ENCODE data around the gene PRODH2. TPM values are rescaled to one million over a fixed set of nuclear protein-coding genes. Genes with fewer than 3 reads are reported as not detected.

PRODH2 gene
- total RNA-seq, 1 experiment from 2014 or later, result 0.44 TPM

DNA sequence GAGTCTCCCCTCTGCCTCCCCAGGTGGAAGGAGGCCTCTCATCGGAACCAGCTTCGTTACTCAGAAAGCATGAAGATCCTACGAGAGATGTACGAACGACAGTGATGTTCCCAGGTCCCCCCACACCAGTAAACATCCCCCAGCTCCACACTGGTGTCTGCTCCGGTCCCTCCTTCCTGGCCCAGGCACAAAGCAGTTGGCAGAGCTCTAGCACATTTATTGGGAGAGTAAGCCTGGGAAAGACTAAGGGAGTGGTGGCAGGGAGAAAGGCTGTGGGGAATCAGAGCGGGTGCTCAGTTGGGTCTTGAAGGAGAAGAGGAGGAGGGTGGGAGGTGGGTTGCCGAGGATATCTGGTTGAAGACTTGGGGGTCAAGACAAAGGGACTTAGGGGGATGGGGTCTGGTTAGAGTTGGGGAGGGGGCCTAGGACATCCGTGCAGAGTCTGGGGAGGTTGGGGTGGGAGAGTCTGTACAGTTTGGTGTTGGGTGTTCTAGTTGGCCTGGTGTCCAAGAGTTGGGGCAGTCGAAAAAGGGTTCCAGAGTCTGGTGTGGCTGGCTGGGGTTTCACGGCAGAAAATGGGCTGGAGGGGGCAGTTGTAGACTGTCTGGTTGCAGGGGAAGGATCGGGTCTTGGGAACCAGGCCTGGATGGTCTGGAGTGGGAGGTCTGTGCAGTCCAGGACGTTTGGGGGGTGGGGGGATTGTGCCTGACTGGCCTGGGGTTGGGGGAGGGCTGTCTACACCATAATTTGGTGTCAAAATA lies 58.1 kb downstream of the PRODH2 start:
- no peak overlapping the region for H3K9ac ChIP-seq (ENCODE audit: low read length)
- H3K4me3 ChIP-seq (replicated peaks in 1 of 2; ENCODE audit: low read depth in 1 of 2, low read length in 2 of 2), result no peak overlapping the region
- peaks cover 17 to 18% of the 10 kb centered on the region in 2 experiments for H3K4me1 ChIP-seq (ENCODE audit: control insufficient read depth in 1 of 2, insufficient read depth in 2 of 2, low read length in 2 of 2)
- no peaks in the 10 kb centered on the region for H3K9me3 ChIP-seq (ENCODE audit: control insufficient read depth in 1 of 2, insufficient read depth in 1 of 2, low read depth in 1 of 2, low read length in 2 of 2)
- RAD21 ChIA-PET (ENCODE audit: low non-redundant PET in 1 of 2, low total read pairs in 2 of 2, uncharacterized antibody in 2 of 2, unreplicated experiment in 2 of 2), result no interaction called here
- H3K4me2 ChIP-seq (ENCODE audit: low read length), result no peak overlapping the region
- DNase-seq (ENCODE audit: low read depth, low spot score), result no peak
- peaks cover 12% of the 10 kb centered on the region for H3K79me2 ChIP-seq (ENCODE audit: insufficient read depth, low read length)
- intact Hi-C loops (cut with micrococcal nuclease), result no loop called here
- no peaks in the 10 kb centered on the region for H3K9me2 ChIP-seq (ENCODE audit: insufficient read depth)
- no peak overlapping the region for H3K27ac ChIP-seq (ENCODE audit: low read depth, low read length)
- no peaks in the 10 kb centered on the region for H4K20me1 ChIP-seq (ENCODE audit: insufficient read depth)
- CTCF ChIA-PET, result no interaction called here
- H2AFZ ChIP-seq (ENCODE audit: low read depth, low read length, poor library complexity, severe bottlenecking), result no peak overlapping the region
- BruUV-seq (replicated peaks), result no TSS peak
- POLR2A ChIA-PET, result no interaction called here
- no peaks in the 10 kb centered on the region; a peak in 1 of 4 replicates for H3K36me3 ChIP-seq (ENCODE audit: control insufficient read depth in 1 of 2, insufficient read depth in 2 of 2, low read length in 2 of 2)
- H3K27me3 ChIP-seq (ENCODE audit: insufficient read depth, low read length), result no peaks in the 10 kb centered on the region
- TF ChIP-seq, protein P1, sequence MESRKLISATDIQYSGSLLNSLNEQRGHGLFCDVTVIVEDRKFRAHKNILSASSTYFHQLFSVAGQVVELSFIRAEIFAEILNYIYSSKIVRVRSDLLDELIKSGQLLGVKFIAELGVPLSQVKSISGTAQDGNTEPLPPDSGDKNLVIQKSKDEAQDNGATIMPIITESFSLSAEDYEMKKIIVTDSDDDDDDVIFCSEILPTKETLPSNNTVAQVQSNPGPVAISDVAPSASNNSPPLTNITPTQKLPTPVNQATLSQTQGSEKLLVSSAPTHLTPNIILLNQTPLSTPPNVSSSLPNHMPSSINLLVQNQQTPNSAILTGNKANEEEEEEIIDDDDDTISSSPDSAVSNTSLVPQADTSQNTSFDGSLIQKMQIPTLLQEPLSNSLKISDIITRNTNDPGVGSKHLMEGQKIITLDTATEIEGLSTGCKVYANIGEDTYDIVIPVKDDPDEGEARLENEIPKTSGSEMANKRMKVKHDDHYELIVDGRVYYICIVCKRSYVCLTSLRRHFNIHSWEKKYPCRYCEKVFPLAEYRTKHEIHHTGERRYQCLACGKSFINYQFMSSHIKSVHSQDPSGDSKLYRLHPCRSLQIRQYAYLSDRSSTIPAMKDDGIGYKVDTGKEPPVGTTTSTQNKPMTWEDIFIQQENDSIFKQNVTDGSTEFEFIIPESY (IDR thresholded peaks at IDR 0.05; ENCODE audit: extremely low read depth, insufficient replicate concordance, low read length), result no peak
- TF ChIP-seq, protein P2, sequence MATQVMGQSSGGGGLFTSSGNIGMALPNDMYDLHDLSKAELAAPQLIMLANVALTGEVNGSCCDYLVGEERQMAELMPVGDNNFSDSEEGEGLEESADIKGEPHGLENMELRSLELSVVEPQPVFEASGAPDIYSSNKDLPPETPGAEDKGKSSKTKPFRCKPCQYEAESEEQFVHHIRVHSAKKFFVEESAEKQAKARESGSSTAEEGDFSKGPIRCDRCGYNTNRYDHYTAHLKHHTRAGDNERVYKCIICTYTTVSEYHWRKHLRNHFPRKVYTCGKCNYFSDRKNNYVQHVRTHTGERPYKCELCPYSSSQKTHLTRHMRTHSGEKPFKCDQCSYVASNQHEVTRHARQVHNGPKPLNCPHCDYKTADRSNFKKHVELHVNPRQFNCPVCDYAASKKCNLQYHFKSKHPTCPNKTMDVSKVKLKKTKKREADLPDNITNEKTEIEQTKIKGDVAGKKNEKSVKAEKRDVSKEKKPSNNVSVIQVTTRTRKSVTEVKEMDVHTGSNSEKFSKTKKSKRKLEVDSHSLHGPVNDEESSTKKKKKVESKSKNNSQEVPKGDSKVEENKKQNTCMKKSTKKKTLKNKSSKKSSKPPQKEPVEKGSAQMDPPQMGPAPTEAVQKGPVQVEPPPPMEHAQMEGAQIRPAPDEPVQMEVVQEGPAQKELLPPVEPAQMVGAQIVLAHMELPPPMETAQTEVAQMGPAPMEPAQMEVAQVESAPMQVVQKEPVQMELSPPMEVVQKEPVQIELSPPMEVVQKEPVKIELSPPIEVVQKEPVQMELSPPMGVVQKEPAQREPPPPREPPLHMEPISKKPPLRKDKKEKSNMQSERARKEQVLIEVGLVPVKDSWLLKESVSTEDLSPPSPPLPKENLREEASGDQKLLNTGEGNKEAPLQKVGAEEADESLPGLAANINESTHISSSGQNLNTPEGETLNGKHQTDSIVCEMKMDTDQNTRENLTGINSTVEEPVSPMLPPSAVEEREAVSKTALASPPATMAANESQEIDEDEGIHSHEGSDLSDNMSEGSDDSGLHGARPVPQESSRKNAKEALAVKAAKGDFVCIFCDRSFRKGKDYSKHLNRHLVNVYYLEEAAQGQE (IDR thresholded peaks at IDR 0.05; ENCODE audit: low read depth), result no peak
- no peak for TF ChIP-seq SP1 (IDR thresholded peaks at IDR 0.05; ENCODE audit: low read depth)
- no peak for TF ChIP-seq SRF (IDR thresholded peaks at IDR 0.05; ENCODE audit: low read depth)
- no peak for TF ChIP-seq FOSL1 (IDR thresholded peaks at IDR 0.05; ENCODE audit: low read depth)
- TF ChIP-seq, protein P3, sequence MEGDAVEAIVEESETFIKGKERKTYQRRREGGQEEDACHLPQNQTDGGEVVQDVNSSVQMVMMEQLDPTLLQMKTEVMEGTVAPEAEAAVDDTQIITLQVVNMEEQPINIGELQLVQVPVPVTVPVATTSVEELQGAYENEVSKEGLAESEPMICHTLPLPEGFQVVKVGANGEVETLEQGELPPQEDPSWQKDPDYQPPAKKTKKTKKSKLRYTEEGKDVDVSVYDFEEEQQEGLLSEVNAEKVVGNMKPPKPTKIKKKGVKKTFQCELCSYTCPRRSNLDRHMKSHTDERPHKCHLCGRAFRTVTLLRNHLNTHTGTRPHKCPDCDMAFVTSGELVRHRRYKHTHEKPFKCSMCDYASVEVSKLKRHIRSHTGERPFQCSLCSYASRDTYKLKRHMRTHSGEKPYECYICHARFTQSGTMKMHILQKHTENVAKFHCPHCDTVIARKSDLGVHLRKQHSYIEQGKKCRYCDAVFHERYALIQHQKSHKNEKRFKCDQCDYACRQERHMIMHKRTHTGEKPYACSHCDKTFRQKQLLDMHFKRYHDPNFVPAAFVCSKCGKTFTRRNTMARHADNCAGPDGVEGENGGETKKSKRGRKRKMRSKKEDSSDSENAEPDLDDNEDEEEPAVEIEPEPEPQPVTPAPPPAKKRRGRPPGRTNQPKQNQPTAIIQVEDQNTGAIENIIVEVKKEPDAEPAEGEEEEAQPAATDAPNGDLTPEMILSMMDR (IDR thresholded peaks at IDR 0.05 in 2 of 3, conservative IDR thresholded peaks at IDR 0.05 in 1 of 3; ENCODE audit: borderline replicate concordance in 1 of 3, insufficient read depth in 1 of 3, low read depth in 2 of 3, low read length in 2 of 3), result no peak
- no peak for TF ChIP-seq ELF1 (IDR thresholded peaks at IDR 0.05; ENCODE audit: borderline replicate concordance, low read depth)
- no peak for TF ChIP-seq EGR1 (IDR thresholded peaks at IDR 0.05; ENCODE audit: low read depth)
- TF ChIP-seq SIN3A (IDR thresholded peaks at IDR 0.05; ENCODE audit: low read depth), result no peak
- TF ChIP-seq YY1 (IDR thresholded peaks at IDR 0.05; ENCODE audit: extremely low read depth, insufficient replicate concordance, low read depth, low read length), result no peak
- TF ChIP-seq, protein P4, sequence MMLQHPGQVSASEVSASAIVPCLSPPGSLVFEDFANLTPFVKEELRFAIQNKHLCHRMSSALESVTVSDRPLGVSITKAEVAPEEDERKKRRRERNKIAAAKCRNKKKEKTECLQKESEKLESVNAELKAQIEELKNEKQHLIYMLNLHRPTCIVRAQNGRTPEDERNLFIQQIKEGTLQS (IDR thresholded peaks at IDR 0.05), result no peak
- no peak for TF ChIP-seq CBX3 (IDR thresholded peaks at IDR 0.05; ENCODE audit: low read depth)
- no peak for TF ChIP-seq JUND (IDR thresholded peaks at IDR 0.05)
- TF ChIP-seq RAD21 (IDR thresholded peaks at IDR 0.05; ENCODE audit: low read depth), result no peak
- no peak for TF ChIP-seq EZH2 (IDR thresholded peaks at IDR 0.05)
- no peak for ATAC-seq
